Skeletal muscle tissue (tissue), 4 donors: ENCODE results near the gene ADAM12. TPM values are rescaled to one million over a fixed set of nuclear protein-coding genes. Genes with fewer than 3 reads are reported as not detected.

Experiments used
- H3K27ac ChIP-seq: one replicate; pipeline ENCODE4 v1.7.0; 2013; ENCODE audit warnings: mild to moderate bottlenecking, low read depth, low read length, inconsistent platforms
- H3K27me3 ChIP-seq, 3 donors: one replicate each; pipeline ENCODE4 v1.7.0; 2013; ENCODE audit warnings: low read length in 3 of 3; ENCODE audit not compliant: control insufficient read depth in 3 of 3, insufficient read depth in 3 of 3
- H3K36me3 ChIP-seq, 3 donors: one replicate each; pipeline ENCODE4 v1.7.0; 2013; ENCODE audit warnings: low read length in 3 of 3; ENCODE audit not compliant: control insufficient read depth in 3 of 3, insufficient read depth in 3 of 3
- H3K4me1 ChIP-seq, 3 donors: one replicate each; pipeline ENCODE4 v1.7.0; 2013; ENCODE audit warnings: low read length in 3 of 3, mild to moderate bottlenecking in 3 of 3; ENCODE audit not compliant: control insufficient read depth in 3 of 3, insufficient read depth in 3 of 3
- H3K4me3 ChIP-seq, 3 donors: one replicate each; pipeline ENCODE4 v1.7.0; 2013; ENCODE audit warnings: low read length in 3 of 3
- H3K9ac ChIP-seq, 3 donors: one replicate each; pipeline ENCODE4 v1.7.0; 2013; ENCODE audit warnings: low read length in 3 of 3, mild to moderate bottlenecking in 3 of 3, moderate library complexity in 2 of 3, low read depth in 1 of 3
- H3K9me3 ChIP-seq, 3 donors: one replicate each; pipeline ENCODE4 v1.7.0; 2013; ENCODE audit warnings: low read length in 3 of 3; ENCODE audit not compliant: control insufficient read depth in 3 of 3
- total RNA-seq: library from RNA; depleted of rRNA; stranded (reverse); fragments of >200 nt; gene quantifications from one replicate; pipeline ENCODE4 v1.2.3, GENCODE V29; 2014
- donor health status: Osteomylitis.

The ADAM12 gene
- total RNA-seq, 1 donor from 2014 or later = 13.0 TPM

DNA sequence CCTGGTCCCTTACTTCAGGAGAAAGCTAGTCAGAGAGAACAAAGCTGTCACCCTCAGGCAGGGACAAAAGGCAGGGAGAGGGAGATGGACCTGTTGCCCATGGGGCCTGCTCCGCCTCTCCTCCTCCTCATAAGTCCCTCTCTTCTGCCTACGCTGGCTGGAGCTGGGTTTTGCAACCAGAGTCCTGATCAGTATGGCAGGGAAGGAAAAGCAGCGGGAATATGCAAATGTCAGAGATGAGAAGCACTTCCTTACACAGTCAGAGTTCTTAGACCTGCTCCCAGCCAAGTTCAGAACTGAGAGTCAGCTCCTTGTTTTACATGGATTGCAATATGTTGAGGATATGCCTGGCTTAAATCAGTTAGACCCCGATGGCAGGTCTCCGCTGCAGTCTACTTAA, 231.1 kb downstream of the ADAM12 start:
- Histone ChIP-seq H3K9me3 (peaks cover 0 to under 1% (median 0%) of the 10 kb centered on the region in 3 donors), H3K36me3 (no peaks in the 10 kb centered on the region), H3K9ac (no peak overlapping the region), H3K27me3 (peaks cover 0 to 7% (median 6%) of the 10 kb centered on the region in 3 donors), H3K4me1 (peaks cover 0 to 7% (median 2%) of the 10 kb centered on the region in 3 donors), H3K27ac (no peak overlapping the region), H3K4me3 (no peak overlapping the region)

DNA sequence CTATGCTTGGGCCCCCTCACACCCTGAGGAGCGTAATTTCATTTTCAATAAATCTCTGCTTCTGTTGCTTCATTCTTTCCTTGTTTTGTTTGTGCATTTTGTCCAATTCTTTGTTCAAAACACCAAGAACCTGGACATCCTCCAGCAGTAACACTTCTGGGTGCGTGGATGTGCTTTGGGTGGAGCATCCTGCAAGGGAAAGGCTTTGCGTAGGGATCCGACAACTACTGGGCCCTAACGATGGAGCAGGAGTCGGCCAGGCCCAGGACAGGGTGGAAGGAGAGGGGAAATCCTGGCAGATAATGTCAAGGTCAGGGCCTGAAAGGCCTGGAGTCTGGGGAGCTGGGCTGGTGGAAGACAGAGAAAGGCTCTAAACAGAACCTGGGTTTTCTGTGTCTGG, 231.8 kb downstream of the ADAM12 start:
- no peaks in the 10 kb centered on the region for H3K36me3 ChIP-seq
- no peak overlapping the region for H3K27ac ChIP-seq
- no peak overlapping the region for H3K9ac ChIP-seq
- no peak overlapping the region for H3K4me3 ChIP-seq
- peaks cover 0 to 7% (median 6%) of the 10 kb centered on the region in 3 donors for H3K27me3 ChIP-seq
- H3K4me1 ChIP-seq = peaks cover 0 to 7% (median 2%) of the 10 kb centered on the region in 3 donors
- H3K9me3 ChIP-seq = no peaks in the 10 kb centered on the region

DNA sequence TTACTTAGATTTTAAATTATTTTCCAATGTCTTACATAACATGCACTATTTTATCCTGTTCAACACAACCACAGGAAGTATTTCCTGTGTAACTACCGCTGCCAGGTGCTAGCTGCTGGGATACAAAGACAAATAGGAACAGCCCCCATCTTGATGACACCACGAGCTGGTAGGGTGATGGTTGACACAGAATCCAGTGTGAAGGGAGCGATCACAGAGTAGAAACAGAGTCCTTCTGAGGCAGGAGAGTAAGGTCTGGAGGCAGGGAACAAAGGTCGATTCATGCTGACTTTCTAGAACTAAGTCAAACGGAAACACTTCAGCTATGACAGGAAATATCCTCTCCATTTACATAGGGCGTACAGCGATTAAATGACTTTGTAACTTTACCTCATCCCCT, 232.3 kb downstream of the ADAM12 start:
- Histone ChIP-seq H3K27ac (no peak overlapping the region), H3K4me1 (peaks cover 0 to 7% (median 2%) of the 10 kb centered on the region in 3 donors), H3K27me3 (peaks cover 0 to 7% (median 6%) of the 10 kb centered on the region in 3 donors), H3K4me3 (no peak overlapping the region), H3K36me3 (no peaks in the 10 kb centered on the region), H3K9ac (no peak overlapping the region), H3K9me3 (no peaks in the 10 kb centered on the region)

DNA sequence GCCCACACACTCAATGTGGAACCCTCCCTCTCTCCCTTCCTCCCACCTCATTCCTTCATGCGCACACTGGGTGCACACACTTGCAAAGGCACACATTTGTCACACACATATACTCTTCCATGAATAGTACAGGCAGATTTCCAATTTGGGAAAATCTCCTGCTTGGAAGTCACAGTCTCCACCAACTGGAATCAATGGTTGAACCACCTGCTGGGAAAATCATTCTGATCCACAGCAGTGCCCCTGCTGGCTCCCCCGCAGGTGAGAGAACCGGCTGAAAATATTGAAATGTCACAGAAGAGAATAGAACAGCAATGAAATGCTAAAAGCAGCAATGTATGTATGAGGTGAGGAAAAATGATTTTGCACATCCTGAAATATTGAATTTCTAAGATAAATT, 232.7 kb downstream of the ADAM12 start:
- Histone ChIP-seq H3K9ac (no peak overlapping the region), H3K27ac (no peak overlapping the region)

GRCh38 chr10:126153711-126154628, 234.3 kb downstream of the ADAM12 start:
- peak overlapping the region; percentile 25 for H3K27ac ChIP-seq

More for the DNA sequence above, 232.7 kb downstream of the ADAM12 start:
- H3K27me3 ChIP-seq = peaks cover 0 to 7% (median 6%) of the 10 kb centered on the region in 3 donors
- no peaks in the 10 kb centered on the region for H3K9me3 ChIP-seq
- H3K4me1 ChIP-seq = peaks cover 0 to 7% (median 2%) of the 10 kb centered on the region in 3 donors
- no peaks in the 10 kb centered on the region for H3K36me3 ChIP-seq
- no peak overlapping the region for H3K4me3 ChIP-seq

DNA sequence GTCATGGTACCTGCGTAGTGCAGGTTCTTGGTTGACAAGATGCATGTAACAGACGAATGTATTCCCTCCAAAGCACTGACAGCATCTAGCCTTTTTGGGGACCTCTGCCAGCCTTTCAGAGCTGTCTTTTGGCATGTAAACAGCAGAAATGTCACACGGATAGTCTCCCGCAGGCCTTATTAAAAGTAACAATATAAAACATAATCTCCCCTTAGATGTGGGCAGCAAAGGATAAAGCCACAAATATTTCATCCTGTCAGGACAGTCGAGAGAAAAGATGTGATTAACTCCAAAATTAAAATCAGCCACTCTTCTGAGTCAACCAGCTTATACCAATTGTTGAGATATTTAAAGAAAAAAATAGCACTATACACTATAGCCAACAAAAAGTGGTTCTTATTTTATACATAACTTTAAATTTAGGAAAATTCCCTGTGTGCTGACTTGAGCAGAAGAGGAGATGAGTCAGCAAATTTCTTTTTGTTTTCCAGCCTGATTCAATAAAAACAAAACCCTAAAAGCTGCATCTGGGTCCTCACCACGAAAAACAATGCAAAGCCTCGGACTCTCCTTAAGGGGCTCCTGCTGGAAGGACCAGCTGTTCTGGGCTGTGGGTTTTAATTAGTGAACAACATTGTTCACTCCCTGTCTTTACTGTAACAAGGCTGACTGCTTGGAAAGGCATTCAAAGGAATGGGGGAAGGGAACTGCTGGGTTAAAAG, 240.2 kb downstream of the ADAM12 start:
- no peaks in the 10 kb centered on the region for H3K27me3 ChIP-seq
- no peak overlapping the region for H3K4me3 ChIP-seq
- no peaks in the 10 kb centered on the region for H3K36me3 ChIP-seq
- H3K9me3 ChIP-seq = no peaks in the 10 kb centered on the region
- no peaks in the 10 kb centered on the region for H3K4me1 ChIP-seq
- H3K9ac ChIP-seq = no peak overlapping the region
- H3K27ac ChIP-seq = no peak overlapping the region

More at GRCh38 chr10:126153711-126154628, 234.3 kb downstream of the ADAM12 start:
- Histone ChIP-seq H3K9me3 (no peaks in the 10 kb centered on the region), H3K4me3 (no peak overlapping the region), H3K4me1 (peaks cover 0 to 7% (median 2%) of the 10 kb centered on the region in 3 donors), H3K27me3 (peaks cover 0 to 7% (median 6%) of the 10 kb centered on the region in 3 donors), H3K9ac (no peak overlapping the region), H3K36me3 (no peaks in the 10 kb centered on the region)

DNA sequence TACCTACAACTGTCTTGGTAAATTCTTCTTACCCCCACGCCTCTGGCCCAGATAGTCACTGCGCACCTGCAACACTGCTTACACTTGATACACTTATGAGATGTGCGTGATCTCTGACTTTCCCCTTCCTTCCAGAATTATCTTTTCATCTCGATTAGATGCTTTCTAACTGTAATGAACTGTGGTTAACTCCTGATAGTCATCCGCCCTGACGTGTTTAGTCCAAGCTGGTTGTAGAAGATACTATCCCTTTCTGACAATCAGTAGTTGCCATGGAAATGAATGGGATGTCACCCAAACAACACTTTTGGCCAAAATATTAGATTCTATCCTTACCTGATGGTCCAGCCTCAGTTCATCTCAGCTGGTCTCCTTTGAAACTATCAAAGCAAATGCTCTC, 241.5 kb downstream of the ADAM12 start:
- Histone ChIP-seq H3K27me3 (no peaks in the 10 kb centered on the region), H3K27ac (no peak overlapping the region), H3K9me3 (no peaks in the 10 kb centered on the region), H3K4me1 (no peaks in the 10 kb centered on the region), H3K4me3 (no peak overlapping the region), H3K36me3 (no peaks in the 10 kb centered on the region), H3K9ac (no peak overlapping the region)

- Histone ChIP-seq H3K4me3 (no peak overlapping the region), H3K4me1 (no peaks in the 10 kb centered on the region), H3K36me3 (no peaks in the 10 kb centered on the region), H3K27ac (no peak overlapping the region), H3K9me3 (no peaks in the 10 kb centered on the region), H3K27me3 (no peaks in the 10 kb centered on the region), H3K9ac (no peak overlapping the region)
Observed at GRCh38 chr10:126143117-126143516, 245.2 kb downstream of the ADAM12 start.

- no peak overlapping the region for H3K9ac ChIP-seq
- no peak overlapping the region for H3K4me3 ChIP-seq
- H3K27ac ChIP-seq = no peak overlapping the region
- no peaks in the 10 kb centered on the region for H3K4me1 ChIP-seq
- H3K9me3 ChIP-seq = no peaks in the 10 kb centered on the region
- H3K27me3 ChIP-seq = no peaks in the 10 kb centered on the region
- H3K36me3 ChIP-seq = no peaks in the 10 kb centered on the region
Observed at GRCh38 chr10:126140746-126141273, 247.5 kb downstream of the ADAM12 start.
